ENCODE data around the gene LCT. TPM values are rescaled to one million over a fixed set of nuclear protein-coding genes. Genes with fewer than 3 reads are reported as not detected.

Gene LCT
- total and polyA plus RNA-seq, 2 of the 4 experiments (the other 2 are of a cell fraction): under 0.01 TPM; not detected in 1

DNA sequence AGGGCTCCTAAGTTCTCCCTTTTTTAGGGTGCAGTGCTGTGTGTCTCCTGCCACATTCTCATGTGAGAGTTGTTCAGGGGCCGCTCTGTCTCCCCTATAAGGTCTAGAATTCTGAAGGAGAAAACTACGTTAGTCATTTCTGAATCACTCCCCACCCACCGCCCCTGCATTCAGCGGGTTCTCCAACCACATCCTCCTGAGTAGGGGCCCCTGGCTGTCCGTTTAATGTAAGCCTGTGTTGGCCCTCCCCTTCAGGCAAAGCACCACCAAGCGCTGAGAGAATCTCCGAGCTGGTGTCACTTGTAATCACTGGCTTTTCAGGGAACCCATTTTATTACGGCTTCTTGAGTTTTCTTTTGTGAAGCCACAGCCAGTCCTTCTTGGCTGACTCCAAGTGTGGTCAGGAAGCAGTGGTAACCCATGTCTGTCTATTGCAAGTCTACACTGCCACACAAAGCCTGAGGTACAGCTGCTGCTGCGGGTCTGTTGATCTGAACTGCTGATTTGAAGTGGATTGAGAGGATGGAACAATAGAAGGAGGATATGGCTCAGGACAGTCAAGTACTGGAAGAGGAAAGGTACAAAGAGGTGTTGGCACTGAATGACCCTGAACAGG lies 16.9 kb downstream of the LCT start:
- H3K27me3 ChIP-seq (ENCODE audit: control insufficient read depth, insufficient read depth, low read length): peaks cover under 1% of the 10 kb centered on the region; the same call in 1 of the 2 replicates
- H3K14ac ChIP-seq (replicated peaks; ENCODE audit: low read depth, low read length): peak overlapping the region; percentile 44; the same call in 1 of the 2 replicates
- peaks cover 5% of the 10 kb centered on the region for H3K9me3 ChIP-seq (ENCODE audit: control insufficient read depth, insufficient read depth, low read length)
- H3K36me3 ChIP-seq (ENCODE audit: control insufficient read depth, insufficient read depth, low read length): no peaks in the 10 kb centered on the region
- intact Hi-C loops (cut with micrococcal nuclease): no loop called here
- TF ChIP-seq POLR2A (IDR thresholded peaks at IDR 0.05; ENCODE audit: low read depth, low read length) (no peak), FOS (IDR thresholded peaks at IDR 0.05; ENCODE audit: low read depth, low read length) (no peak), RFX5 (IDR thresholded peaks at IDR 0.05; ENCODE audit: low read depth, low read length) (no peak), SMC3 (IDR thresholded peaks at IDR 0.05; ENCODE audit: low read depth, low read length) (no peak), CHD1 (IDR thresholded peaks at IDR 0.05; ENCODE audit: low read depth, low read length) (no peak)
- TF ChIP-seq, protein P1, sequence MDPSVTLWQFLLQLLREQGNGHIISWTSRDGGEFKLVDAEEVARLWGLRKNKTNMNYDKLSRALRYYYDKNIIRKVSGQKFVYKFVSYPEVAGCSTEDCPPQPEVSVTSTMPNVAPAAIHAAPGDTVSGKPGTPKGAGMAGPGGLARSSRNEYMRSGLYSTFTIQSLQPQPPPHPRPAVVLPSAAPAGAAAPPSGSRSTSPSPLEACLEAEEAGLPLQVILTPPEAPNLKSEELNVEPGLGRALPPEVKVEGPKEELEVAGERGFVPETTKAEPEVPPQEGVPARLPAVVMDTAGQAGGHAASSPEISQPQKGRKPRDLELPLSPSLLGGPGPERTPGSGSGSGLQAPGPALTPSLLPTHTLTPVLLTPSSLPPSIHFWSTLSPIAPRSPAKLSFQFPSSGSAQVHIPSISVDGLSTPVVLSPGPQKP (IDR thresholded peaks at IDR 0.05; ENCODE audit: borderline replicate concordance, low read depth, low read length): no peak
- peak overlapping the region; percentile 30; the same call in 1 of the 2 replicates for H3K4me2 ChIP-seq (ENCODE audit: low read depth, low read length)
- ATAC-seq (ENCODE audit: low read depth): peak; percentile 58
- H3K4ac ChIP-seq (ENCODE audit: low read depth, low read length): peak overlapping the region; percentile 50
- peak overlapping the region; percentile 35; the same call in 1 of the 2 replicates for H3K18ac ChIP-seq (ENCODE audit: low read depth, low read length)
- DNase-seq: peak; percentile 72
- no peak overlapping the region for H3K56ac ChIP-seq (ENCODE audit: extremely low read depth, insufficient read depth, low read length)
- ChIA-PET POLR2A (ENCODE audit: unreplicated experiment) (no interaction called here), CTCF (no interaction called here)
- peak overlapping the region in 1 of 2 experiments; percentile 54; a peak in 2 of 4 replicates for H4K8ac ChIP-seq (ENCODE audit: low read depth in 2 of 2, low read length in 2 of 2)
- peaks cover 6% of the 10 kb centered on the region; the same call in 1 of the 2 replicates for H3K4me1 ChIP-seq (ENCODE audit: control insufficient read depth, insufficient read depth, low read length)
- H2AK9ac ChIP-seq (replicated peaks; ENCODE audit: low read depth, low read length, poor library complexity): peak overlapping the region; percentile 63
- H2AFZ ChIP-seq (replicated peaks; ENCODE audit: low read length, poor library complexity): peak overlapping the region; percentile 87
- BruUV-seq (replicated peaks): no TSS peak
- no peaks in the 10 kb centered on the region for H3K79me1 ChIP-seq (ENCODE audit: low read depth in 1 of 2, low read length in 2 of 2)
- in situ Hi-C loops (cut with MboI; ENCODE audit: low sequenced_read_pairs): no loop called here
- dilution Hi-C loops (cut with HindIII; ENCODE audit: low sequenced_read_pairs, unreplicated experiment): no loop called here
- peak overlapping the region; percentile 48; the same call in 1 of the 2 replicates for H3K23ac ChIP-seq (ENCODE audit: low read depth, low read length)
- no peaks in the 10 kb centered on the region for H3K9me1 ChIP-seq (ENCODE audit: insufficient read depth, low read length)
- H4K20me1 ChIP-seq (ENCODE audit: insufficient read depth, low read length): no peaks in the 10 kb centered on the region
- H2BK20ac ChIP-seq (ENCODE audit: low read depth, low read length): peak overlapping the region; percentile 49; the same call in 1 of the 2 replicates
- H3K9ac ChIP-seq (ENCODE audit: low read depth, low read length): no peak overlapping the region
- H2BK15ac ChIP-seq (ENCODE audit: low read depth, low read length): peak overlapping the region; percentile 76; the same call in 2 of the 3 replicates
- no peak overlapping the region for H4K91ac ChIP-seq (ENCODE audit: insufficient read depth, low read depth, low read length)
- H4K5ac ChIP-seq (ENCODE audit: low read depth, low read length): no peak overlapping the region
- 60% methylated on average over 4 of the region's 9 CpGs; no CpG with 5 or more reads in 1 of the 2 experiments for WGBS, 2 experiments (ENCODE audit: extremely low coverage in 2 of 2, insufficient read length in 1 of 2)
- no peak overlapping the region for H3K4me3 ChIP-seq (ENCODE audit: insufficient read depth, low read depth, low read length)
- H2BK5ac ChIP-seq (ENCODE audit: low read depth, low read length, poor library complexity, severe bottlenecking): peak overlapping the region; percentile 4
- peak overlapping the region; percentile 16 for H2BK120ac ChIP-seq (ENCODE audit: low read depth, low read length)
- H3K27ac ChIP-seq (ENCODE audit: insufficient read depth, low read length): no peak overlapping the region
- no peak overlapping the region; the same call in 1 of the 2 replicates for H2AK5ac ChIP-seq (ENCODE audit: low read depth, low read length)

All from IMR-90 (cell line).